ENCODE measurements around the gene SLC39A10. TPM values are rescaled to one million over a fixed set of nuclear protein-coding genes. Genes with fewer than 3 reads are reported as not detected.
"Not testable (repeated sequence)": the region's sequence is repeated elsewhere in the genome, so short reads cannot be mapped to it uniquely, and the experiment has no call there.

SLC39A10 gene
- total RNA-seq, 1 donor from 2014 or later: 9.6 TPM

GRCh38 chr2:195663007-195663406 lies 6.0 kb downstream of the SLC39A10 start:
- intact Hi-C loops (cut with DNase I): loop anchor here (10.0 kb wide), 1 partner anchor 402 kb away; the partner anchor contains the start of gene DNAH7
- DNase-seq (no peak), ATAC-seq (ENCODE audit: poor library complexity) (no peak)

- intact Hi-C loops (cut with DNase I): loop anchor here (10.0 kb wide), 1 partner anchor 400 kb away; the partner anchor contains the start of gene DNAH7
- ATAC-seq (ENCODE audit: poor library complexity) (no peak), DNase-seq (no peak)
Observed at GRCh38 chr2:195664528-195664927, 7.5 kb downstream of the SLC39A10 start.

- not testable (repeated sequence) for ATAC-seq (ENCODE audit: poor library complexity); DNase-seq
- intact Hi-C loops (cut with DNase I): loop anchor here (10.0 kb wide), 1 partner anchor 400 kb away; the partner anchor contains the start of gene DNAH7
Observed at GRCh38 chr2:195665153-195665552, 8.1 kb downstream of the SLC39A10 start.

- no peak for DNase-seq
- ATAC-seq (ENCODE audit: poor library complexity): no peak
- intact Hi-C loops (cut with DNase I): loop anchor here (10.0 kb wide), 1 partner anchor 399 kb away; the partner anchor contains the start of gene DNAH7
Observed at GRCh38 chr2:195666113-195666712, 9.2 kb downstream of the SLC39A10 start.

GRCh38 chr2:195667974-195668373 lies 10.9 kb downstream of the SLC39A10 start:
- ATAC-seq (ENCODE audit: poor library complexity): no peak
- intact Hi-C loops (cut with DNase I): loop anchor here (10.0 kb wide), 1 partner anchor 397 kb away; the partner anchor contains the start of gene DNAH7
- no peak for DNase-seq

- no peak for ATAC-seq (ENCODE audit: poor library complexity)
- intact Hi-C loops (cut with DNase I): no loop called here
- no peak for DNase-seq
Observed at GRCh38 chr2:195670191-195670590, 13.2 kb downstream of the SLC39A10 start.

- intact Hi-C loops (cut with DNase I): no loop called here
- ATAC-seq (ENCODE audit: poor library complexity) (no peak), DNase-seq (no peak)
Observed at GRCh38 chr2:195671563-195671962, 14.5 kb downstream of the SLC39A10 start.

GRCh38 chr2:195672674-195673073 lies 15.6 kb downstream of the SLC39A10 start:
- intact Hi-C loops (cut with DNase I): no loop called here
- ATAC-seq (ENCODE audit: poor library complexity): no peak
- DNase-seq: no peak

- DNase-seq: no peak
- intact Hi-C loops (cut with DNase I): no loop called here
- no peak for ATAC-seq (ENCODE audit: poor library complexity)
Observed at GRCh38 chr2:195674491-195675221, 17.6 kb downstream of the SLC39A10 start.

- intact Hi-C loops (cut with DNase I): no loop called here
- no peak for ATAC-seq (ENCODE audit: poor library complexity)
- DNase-seq: no peak
Observed at GRCh38 chr2:195675783-195676427, 18.9 kb downstream of the SLC39A10 start.

GRCh38 chr2:195677290-195677689 lies 20.3 kb downstream of the SLC39A10 start:
- DNase-seq: no peak
- ATAC-seq (ENCODE audit: poor library complexity): no peak
- intact Hi-C loops (cut with DNase I): no loop called here

GRCh38 chr2:195677884-195678283 lies 20.9 kb downstream of the SLC39A10 start:
- ATAC-seq (ENCODE audit: poor library complexity) (no peak), DNase-seq (no peak)
- intact Hi-C loops (cut with DNase I): no loop called here

- intact Hi-C loops (cut with DNase I): no loop called here
- ATAC-seq (ENCODE audit: poor library complexity): no peak
- DNase-seq: no peak
Observed at GRCh38 chr2:195682077-195682476, 25.1 kb downstream of the SLC39A10 start.

- intact Hi-C loops (cut with DNase I): no loop called here
- ATAC-seq (ENCODE audit: poor library complexity) (no peak), DNase-seq (no peak)
Observed at GRCh38 chr2:195683174-195683573, 26.1 kb downstream of the SLC39A10 start.

GRCh38 chr2:195686564-195686963 lies 29.5 kb downstream of the SLC39A10 start:
- DNase-seq (no peak), ATAC-seq (ENCODE audit: poor library complexity) (no peak)
- intact Hi-C loops (cut with DNase I): no loop called here

- ATAC-seq (ENCODE audit: poor library complexity) (no peak), DNase-seq (no peak)
- intact Hi-C loops (cut with DNase I): no loop called here
Observed at GRCh38 chr2:195687320-195688086, 30.5 kb downstream of the SLC39A10 start.

GRCh38 chr2:195692531-195692930 lies 35.5 kb downstream of the SLC39A10 start:
- DNase-seq; intact Hi-C loops (cut with DNase I): not testable (repeated sequence)

GRCh38 chr2:195694553-195694952 lies 37.5 kb downstream of the SLC39A10 start:
- no peak for ATAC-seq (ENCODE audit: poor library complexity)
- DNase-seq: no peak
- intact Hi-C loops (cut with DNase I): no loop called here

More at GRCh38 chr2:195692531-195692930, 35.5 kb downstream of the SLC39A10 start:
- not testable (repeated sequence) for ATAC-seq (ENCODE audit: poor library complexity)

All from Right ventricle myocardium superior (tissue), 1 donor.